Measurements from ENCODE around the gene NKIRAS1. TPM values are rescaled to one million over a fixed set of nuclear protein-coding genes. Genes with fewer than 3 reads are reported as not detected.

Gene NKIRAS1
- total RNA-seq, 1 experiment from 2014 or later, result 6.8 TPM

DNA sequence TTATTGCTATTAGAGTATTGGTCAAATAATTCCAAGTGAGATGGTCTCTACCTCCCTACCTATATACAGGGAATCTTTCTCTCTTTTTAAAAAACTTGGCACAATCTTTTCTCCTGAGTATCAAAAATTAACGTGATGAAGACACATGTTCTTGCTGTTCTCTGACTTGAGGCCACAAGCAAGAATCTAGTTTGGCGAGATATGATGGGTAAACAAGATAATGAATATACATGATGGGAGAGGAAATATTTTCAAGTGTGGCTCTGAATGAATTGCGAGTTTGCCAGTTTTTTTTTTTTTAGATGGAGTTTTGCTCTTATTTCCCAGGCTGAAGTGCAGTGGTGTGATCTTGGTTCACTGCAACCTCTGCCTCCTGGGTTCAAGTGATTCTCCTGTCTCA lies 39.9 kb upstream of the NKIRAS1 start:
- CTCF ChIA-PET, result interaction anchor here (1.3 kb wide), 1 partner anchor 62 kb away, joined by 3 read pairs; no protein-coding TSS in a partner anchor
- Mint-ChIP-seq H3K4me3 (ENCODE audit: unreplicated experiment) (no peak overlapping the region), H3K27ac (ENCODE audit: low read depth, unreplicated experiment) (no peak overlapping the region), H3K4me1 (ENCODE audit: insufficient read depth, unreplicated experiment) (peaks cover 14% of the 10 kb centered on the region), H3K27me3 (ENCODE audit: insufficient read depth, unreplicated experiment) (no peaks in the 10 kb centered on the region), H3K9me3 (ENCODE audit: unreplicated experiment) (no peaks in the 10 kb centered on the region), H3K36me3 (ENCODE audit: insufficient read depth, unreplicated experiment) (peaks cover 39% of the 10 kb centered on the region)
- intact Hi-C loops (cut with micrococcal nuclease), result no loop called here
- BruUV-seq (replicated peaks), result no TSS peak
- POLR2A ChIA-PET, result interaction anchor here (0.8 to 1.8 kb wide), 3 partner anchors 11 to 40 kb away, joined by 3 to 7 read pairs (median 7); partner anchors contain the start of genes NKIRAS1 and RPL15
- no peak for DNase-seq (ENCODE audit: unreplicated experiment)
- TF ChIP-seq, protein P1, sequence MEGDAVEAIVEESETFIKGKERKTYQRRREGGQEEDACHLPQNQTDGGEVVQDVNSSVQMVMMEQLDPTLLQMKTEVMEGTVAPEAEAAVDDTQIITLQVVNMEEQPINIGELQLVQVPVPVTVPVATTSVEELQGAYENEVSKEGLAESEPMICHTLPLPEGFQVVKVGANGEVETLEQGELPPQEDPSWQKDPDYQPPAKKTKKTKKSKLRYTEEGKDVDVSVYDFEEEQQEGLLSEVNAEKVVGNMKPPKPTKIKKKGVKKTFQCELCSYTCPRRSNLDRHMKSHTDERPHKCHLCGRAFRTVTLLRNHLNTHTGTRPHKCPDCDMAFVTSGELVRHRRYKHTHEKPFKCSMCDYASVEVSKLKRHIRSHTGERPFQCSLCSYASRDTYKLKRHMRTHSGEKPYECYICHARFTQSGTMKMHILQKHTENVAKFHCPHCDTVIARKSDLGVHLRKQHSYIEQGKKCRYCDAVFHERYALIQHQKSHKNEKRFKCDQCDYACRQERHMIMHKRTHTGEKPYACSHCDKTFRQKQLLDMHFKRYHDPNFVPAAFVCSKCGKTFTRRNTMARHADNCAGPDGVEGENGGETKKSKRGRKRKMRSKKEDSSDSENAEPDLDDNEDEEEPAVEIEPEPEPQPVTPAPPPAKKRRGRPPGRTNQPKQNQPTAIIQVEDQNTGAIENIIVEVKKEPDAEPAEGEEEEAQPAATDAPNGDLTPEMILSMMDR (IDR thresholded peaks at IDR 0.05; ENCODE audit: unreplicated experiment), result no peak

DNA sequence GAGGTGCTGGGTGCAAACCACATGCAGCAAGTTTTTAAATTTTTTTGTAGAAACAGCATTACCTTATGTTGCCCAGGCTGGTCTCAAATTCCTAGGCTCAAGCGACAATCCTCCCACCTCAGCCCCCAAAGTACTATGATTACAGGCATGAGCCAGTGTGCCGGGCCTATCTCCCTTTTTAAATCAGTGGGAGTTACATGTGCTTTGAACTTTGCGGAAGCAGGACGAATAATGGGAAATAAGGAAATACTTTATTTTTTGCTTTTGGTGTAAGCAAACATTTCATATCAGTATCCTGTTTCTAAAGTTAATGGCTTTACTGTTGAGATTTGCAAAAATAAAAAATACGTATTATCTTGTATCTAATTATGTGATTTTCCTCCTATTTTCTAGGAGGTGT lies 37.4 kb upstream of the NKIRAS1 start:
- H3K4me1 Mint-ChIP-seq (ENCODE audit: insufficient read depth, unreplicated experiment), result peaks cover 21% of the 10 kb centered on the region
- H3K27ac Mint-ChIP-seq (ENCODE audit: low read depth, unreplicated experiment), result no peak overlapping the region
- POLR2A ChIA-PET, result interaction anchor here (0.9 to 1.7 kb wide), 2 partner anchors 8 to 37 kb away, joined by 4 to 5 read pairs; partner anchors contain the start of genes NKIRAS1 and RPL15

DNA sequence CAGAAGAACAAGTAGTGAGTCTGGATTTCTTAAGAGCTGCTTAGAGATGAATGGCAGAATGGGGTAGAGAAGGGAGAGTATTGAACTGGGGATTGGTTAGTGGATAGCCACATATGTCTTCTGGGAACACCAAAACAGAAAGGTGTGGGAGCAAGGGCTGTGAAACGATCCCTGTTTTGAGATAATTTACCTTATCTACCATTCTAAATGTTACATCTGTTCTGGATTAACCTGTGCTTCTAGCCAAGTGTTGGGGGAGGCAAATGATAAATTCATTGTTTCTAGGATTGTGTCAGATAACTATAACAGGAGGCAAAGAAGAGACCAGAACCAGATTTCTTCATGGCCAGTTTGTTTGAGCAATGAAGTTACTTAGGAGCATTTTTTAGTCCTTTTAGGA lies 36.7 kb upstream of the NKIRAS1 start:
- TF ChIP-seq, protein P1 (IDR thresholded peaks at IDR 0.05; ENCODE audit: unreplicated experiment), result no peak
- H3K36me3 Mint-ChIP-seq (ENCODE audit: insufficient read depth, unreplicated experiment), result peaks cover 22% of the 10 kb centered on the region
- no peak overlapping the region for H3K27ac Mint-ChIP-seq (ENCODE audit: low read depth, unreplicated experiment)
- no peak overlapping the region for H3K4me3 Mint-ChIP-seq (ENCODE audit: unreplicated experiment)
- H3K9me3 Mint-ChIP-seq (ENCODE audit: unreplicated experiment), result no peaks in the 10 kb centered on the region
- POLR2A ChIA-PET, result interaction anchor here (0.6 to 1.7 kb wide), 2 partner anchors 9 to 36 kb away, joined by 3 to 5 read pairs; partner anchors contain the start of genes NKIRAS1 and RPL15
- CTCF ChIA-PET, result interaction anchor here (0.7 kb wide), 1 partner anchor 9 kb away, joined by 6 read pairs; no protein-coding TSS in a partner anchor
- BruUV-seq (replicated peaks), result no TSS peak
- intact Hi-C loops (cut with micrococcal nuclease), result no loop called here
- no peak for DNase-seq (ENCODE audit: unreplicated experiment)
- H3K27me3 Mint-ChIP-seq (ENCODE audit: insufficient read depth, unreplicated experiment), result no peaks in the 10 kb centered on the region
- peaks cover 18% of the 10 kb centered on the region for H3K4me1 Mint-ChIP-seq (ENCODE audit: insufficient read depth, unreplicated experiment)

More for the DNA sequence above, 37.4 kb upstream of the NKIRAS1 start:
- no peaks in the 10 kb centered on the region for H3K9me3 Mint-ChIP-seq (ENCODE audit: unreplicated experiment)
- H3K27me3 Mint-ChIP-seq (ENCODE audit: insufficient read depth, unreplicated experiment), result no peaks in the 10 kb centered on the region
- no peak overlapping the region for H3K4me3 Mint-ChIP-seq (ENCODE audit: unreplicated experiment)
- no TSS peak for BruUV-seq (replicated peaks)
- CTCF ChIA-PET, result no interaction called here
- no peak for DNase-seq (ENCODE audit: unreplicated experiment)
- intact Hi-C loops (cut with micrococcal nuclease), result no loop called here
- H3K36me3 Mint-ChIP-seq (ENCODE audit: insufficient read depth, unreplicated experiment), result peaks cover 22% of the 10 kb centered on the region
- TF ChIP-seq, protein P1 (IDR thresholded peaks at IDR 0.05; ENCODE audit: unreplicated experiment), result no peak

DNA sequence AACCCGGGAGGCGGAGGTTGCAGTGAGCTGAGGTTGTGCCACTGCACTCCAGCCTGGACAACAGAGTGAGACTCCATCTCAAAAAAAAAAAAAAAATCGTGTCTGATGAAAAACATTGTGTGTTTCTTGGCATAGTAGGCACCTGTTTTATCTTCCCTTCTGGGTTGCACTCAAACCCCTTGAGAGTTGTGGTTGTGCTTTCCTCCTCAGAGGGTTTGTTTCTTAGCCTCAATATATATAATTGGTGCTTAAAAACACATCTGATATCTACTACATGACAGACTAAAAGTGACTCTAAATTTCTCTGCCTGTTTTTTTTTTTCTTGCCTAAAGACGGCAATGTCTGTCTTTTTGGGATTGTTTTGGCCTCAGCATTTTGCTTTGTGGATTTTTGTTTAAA lies 35.9 kb upstream of the NKIRAS1 start:
- no peak for DNase-seq (ENCODE audit: unreplicated experiment)

More for the DNA sequence above, 35.9 kb upstream of the NKIRAS1 start:
- H3K36me3 Mint-ChIP-seq (ENCODE audit: insufficient read depth, unreplicated experiment), result peaks cover 22% of the 10 kb centered on the region
- no peak overlapping the region for H3K27ac Mint-ChIP-seq (ENCODE audit: low read depth, unreplicated experiment)
- TF ChIP-seq, protein P1 (IDR thresholded peaks at IDR 0.05; ENCODE audit: unreplicated experiment), result no peak
- no peak overlapping the region for H3K4me3 Mint-ChIP-seq (ENCODE audit: unreplicated experiment)
- POLR2A ChIA-PET, result interaction anchor here (9.9 kb wide), 1 partner anchor 33 kb away, joined by 234 read pairs; the partner anchor contains the start of genes NKIRAS1 and RPL15
- BruUV-seq (replicated peaks), result no TSS peak
- H3K9me3 Mint-ChIP-seq (ENCODE audit: unreplicated experiment), result no peaks in the 10 kb centered on the region
- CTCF ChIA-PET, result interaction anchor here (0.6 kb wide), 1 partner anchor 793 kb away, joined by 3 read pairs; no protein-coding TSS in a partner anchor
- intact Hi-C loops (cut with micrococcal nuclease), result no loop called here
- H3K27me3 Mint-ChIP-seq (ENCODE audit: insufficient read depth, unreplicated experiment), result no peaks in the 10 kb centered on the region
- peaks cover 18% of the 10 kb centered on the region for H3K4me1 Mint-ChIP-seq (ENCODE audit: insufficient read depth, unreplicated experiment)

Measured in MCF 10A (cell line).